ENCODE measurements around the gene NSD2.

DNA sequence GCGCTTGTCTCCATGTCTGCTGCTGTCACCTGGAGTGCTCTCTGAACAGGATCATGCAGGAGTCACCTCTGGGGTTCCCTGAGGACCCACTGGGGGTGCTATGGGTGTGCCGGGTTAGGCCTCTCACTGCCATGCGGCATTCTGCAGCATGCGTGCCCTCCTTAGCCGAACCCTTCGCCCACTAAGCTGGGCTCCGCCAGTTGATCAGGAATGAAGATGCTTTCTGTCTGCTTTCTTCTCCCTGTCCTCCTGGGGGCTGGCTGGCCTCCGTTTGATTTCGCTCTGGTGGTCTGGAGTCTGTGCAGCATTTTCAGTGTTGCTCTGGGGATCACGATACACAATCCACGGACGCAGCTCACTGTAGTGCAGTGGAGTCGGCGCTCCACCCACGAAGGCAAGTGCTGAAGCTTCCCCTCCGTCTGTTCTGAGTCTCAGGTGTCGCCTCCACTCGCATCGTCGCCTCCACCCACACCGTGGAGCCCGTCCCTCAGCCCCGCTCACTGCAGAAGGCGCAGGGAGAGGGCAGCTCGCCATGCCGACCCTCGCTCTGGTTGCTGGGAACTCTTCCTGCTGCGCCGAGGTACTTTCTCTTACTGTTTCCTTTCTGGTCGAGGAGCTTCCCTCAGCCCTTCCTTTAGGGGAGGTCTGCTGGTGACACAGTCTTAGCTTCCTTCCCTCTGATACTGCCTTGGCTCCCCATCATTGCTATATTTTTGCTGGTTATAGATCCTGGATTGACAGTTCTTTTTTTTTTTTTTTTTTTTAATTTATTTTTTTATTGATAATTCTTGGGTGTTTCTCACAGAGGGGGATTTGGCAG lies 44.5 kb upstream of the NSD2 start:
- TF ChIP-seq, protein P1, sequence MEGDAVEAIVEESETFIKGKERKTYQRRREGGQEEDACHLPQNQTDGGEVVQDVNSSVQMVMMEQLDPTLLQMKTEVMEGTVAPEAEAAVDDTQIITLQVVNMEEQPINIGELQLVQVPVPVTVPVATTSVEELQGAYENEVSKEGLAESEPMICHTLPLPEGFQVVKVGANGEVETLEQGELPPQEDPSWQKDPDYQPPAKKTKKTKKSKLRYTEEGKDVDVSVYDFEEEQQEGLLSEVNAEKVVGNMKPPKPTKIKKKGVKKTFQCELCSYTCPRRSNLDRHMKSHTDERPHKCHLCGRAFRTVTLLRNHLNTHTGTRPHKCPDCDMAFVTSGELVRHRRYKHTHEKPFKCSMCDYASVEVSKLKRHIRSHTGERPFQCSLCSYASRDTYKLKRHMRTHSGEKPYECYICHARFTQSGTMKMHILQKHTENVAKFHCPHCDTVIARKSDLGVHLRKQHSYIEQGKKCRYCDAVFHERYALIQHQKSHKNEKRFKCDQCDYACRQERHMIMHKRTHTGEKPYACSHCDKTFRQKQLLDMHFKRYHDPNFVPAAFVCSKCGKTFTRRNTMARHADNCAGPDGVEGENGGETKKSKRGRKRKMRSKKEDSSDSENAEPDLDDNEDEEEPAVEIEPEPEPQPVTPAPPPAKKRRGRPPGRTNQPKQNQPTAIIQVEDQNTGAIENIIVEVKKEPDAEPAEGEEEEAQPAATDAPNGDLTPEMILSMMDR (IDR thresholded peaks at IDR 0.05; ENCODE audit: insufficient read depth, low read length, poor library complexity, severe bottlenecking), result no peak
- no peak for TF ChIP-seq EZH2phosphoT487 (conservative IDR thresholded peaks at IDR 0.05; ENCODE audit: low read length)

Measured in SU-DHL-6 (cell line).